ENCODE measurements around the gene CPSF3. TPM values are rescaled to one million over a fixed set of nuclear protein-coding genes. Genes with fewer than 3 reads are reported as not detected.

Gene CPSF3
- total and polyA plus RNA-seq, 4 experiments from 2014 or later, result 20.9 to 33.7 (median 25.1) TPM

DNA sequence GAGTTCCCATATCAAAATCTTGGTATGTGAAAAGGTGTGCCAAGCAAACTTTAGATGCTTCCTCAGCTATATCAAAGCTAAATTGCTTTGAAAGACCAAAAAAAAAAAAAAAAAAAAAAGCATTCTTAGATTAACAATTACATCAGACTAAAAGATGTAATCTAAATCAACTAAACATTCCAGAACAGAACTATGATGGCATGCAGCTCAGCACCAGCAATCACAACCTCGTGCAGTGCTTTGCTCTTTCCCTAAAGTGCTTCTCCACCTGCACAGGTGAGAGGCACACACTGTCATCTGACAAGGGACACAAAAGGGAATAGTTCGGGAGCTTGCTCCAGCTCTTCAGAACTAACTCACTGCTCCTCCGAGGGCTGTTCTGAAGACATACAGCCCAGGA is 94.7 kb downstream of the CPSF3 start:
- CTCF ChIA-PET (ENCODE audit: partially characterized antibody), result interaction anchor here (0.9 to 1.0 kb wide), 2 partner anchors 13 to 90 kb away, joined by 3 read pairs; no protein-coding TSS in a partner anchor
- no peak overlapping the region for H3K27ac Mint-ChIP-seq
- DNase-seq, result no peak
- H3K4me3 Mint-ChIP-seq, result no peak overlapping the region
- no peaks in the 10 kb centered on the region for H3K4me1 ChIP-seq (ENCODE audit: insufficient read depth, low read length)
- peaks cover 33% of the 10 kb centered on the region for H3K36me3 ChIP-seq (ENCODE audit: insufficient read depth, low read length)
- H3K27me3 ChIP-seq (ENCODE audit: insufficient read depth, low read length), result no peaks in the 10 kb centered on the region
- peaks cover 58 to 61% of the 10 kb centered on the region in 2 donors for H3K36me3 Mint-ChIP-seq
- H3K9me3 ChIP-seq (ENCODE audit: control insufficient read depth in 1 of 2, low read length in 2 of 2), result no peaks in the 10 kb centered on the region
- intact Hi-C loops (cut with micrococcal nuclease), result no loop called here
- peaks cover 0 to 2% (median 0%) of the 10 kb centered on the region in 8 donors for H3K9me3 Mint-ChIP-seq
- POLR2A ChIA-PET (ENCODE audit: partially characterized antibody), result interaction anchor here (1.7 kb wide), 1 partner anchor 37 kb away, joined by 3 read pairs; the partner anchor contains the start of gene ADAM17
- no peaks in the 10 kb centered on the region for H3K27me3 Mint-ChIP-seq
- no peak overlapping the region for H3K27ac ChIP-seq (ENCODE audit: low read depth, low read length)
- H3K4me1 Mint-ChIP-seq, result peaks cover 0 to 1% (median 0%) of the 10 kb centered on the region in 4 donors
- no peak overlapping the region for H3K4me3 ChIP-seq (ENCODE audit: low read length in 2 of 2)

DNA sequence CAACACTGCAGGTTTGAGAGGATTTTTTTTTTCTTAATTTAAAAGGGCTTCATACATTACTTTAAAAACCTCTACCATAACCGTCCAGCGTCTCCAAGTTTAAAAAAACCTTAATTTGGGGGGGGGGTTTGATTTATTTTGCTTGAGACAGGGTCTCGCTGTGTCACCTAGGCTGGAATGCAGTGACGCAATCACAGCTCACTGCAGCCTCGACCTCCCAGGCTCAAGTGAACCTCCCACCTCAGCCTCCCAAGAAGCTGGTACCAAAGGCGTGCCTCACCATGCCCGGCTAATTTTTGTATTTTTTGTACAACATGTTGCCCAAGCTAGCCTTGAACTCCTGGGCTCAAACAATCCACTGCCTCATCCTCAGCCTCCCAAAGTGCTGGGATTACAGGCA is 95.3 kb downstream of the CPSF3 start:
- no peak overlapping the region for H3K4me3 ChIP-seq (ENCODE audit: low read length in 2 of 2)
- H3K9me3 Mint-ChIP-seq, result peaks cover 0 to 2% (median 0%) of the 10 kb centered on the region in 8 donors
- H3K36me3 Mint-ChIP-seq, result peaks cover 59 to 62% of the 10 kb centered on the region in 2 donors
- ChIA-PET POLR2A (ENCODE audit: partially characterized antibody) (interaction anchor here (1.7 kb wide), 1 partner anchor 36 kb away, joined by 3 read pairs; the partner anchor contains the start of gene ADAM17), CTCF (ENCODE audit: partially characterized antibody) (interaction anchor here (1.0 kb wide), 1 partner anchor 90 kb away, joined by 3 read pairs; no protein-coding TSS in a partner anchor)
- H3K36me3 ChIP-seq (ENCODE audit: insufficient read depth, low read length), result peaks cover 30% of the 10 kb centered on the region
- no peak overlapping the region for H3K4me3 Mint-ChIP-seq
- no peak overlapping the region for H3K27ac Mint-ChIP-seq
- no peak for DNase-seq
- no peaks in the 10 kb centered on the region for H3K27me3 ChIP-seq (ENCODE audit: insufficient read depth, low read length)
- H3K9me3 ChIP-seq (ENCODE audit: control insufficient read depth in 1 of 2, low read length in 2 of 2), result no peaks in the 10 kb centered on the region
- no peaks in the 10 kb centered on the region for H3K4me1 ChIP-seq (ENCODE audit: insufficient read depth, low read length)
- H3K27ac ChIP-seq (ENCODE audit: low read depth, low read length), result no peak overlapping the region
- H3K27me3 Mint-ChIP-seq, result no peaks in the 10 kb centered on the region
- H3K4me1 Mint-ChIP-seq, result peaks cover 0 to 1% (median 0%) of the 10 kb centered on the region in 4 donors
- intact Hi-C loops (cut with micrococcal nuclease), result no loop called here

DNA sequence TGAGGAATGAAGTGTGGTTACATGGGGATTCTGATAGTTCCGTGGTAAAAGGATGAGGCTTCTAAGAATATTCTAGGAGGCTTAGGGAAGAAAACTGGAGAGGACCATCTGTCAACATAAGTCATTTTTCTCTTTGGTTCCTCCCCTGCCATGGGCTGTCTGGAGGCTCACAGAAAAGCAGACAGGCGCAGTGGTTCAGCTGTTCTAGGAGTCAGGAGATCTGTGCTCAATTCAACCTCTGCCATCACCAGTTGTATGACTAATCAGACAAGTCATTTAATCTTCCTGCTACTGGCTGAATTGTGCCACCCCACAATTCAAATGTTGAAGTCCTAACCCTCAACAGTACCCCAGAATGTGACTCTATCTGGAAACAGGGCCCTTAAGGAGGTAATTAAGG is 95.8 kb downstream of the CPSF3 start:
- H3K27ac ChIP-seq (ENCODE audit: low read depth, low read length), result no peak overlapping the region
- intact Hi-C loops (cut with micrococcal nuclease), result no loop called here
- Mint-ChIP-seq H3K36me3 (peaks cover 59 to 60% of the 10 kb centered on the region in 2 donors), H3K4me3 (no peak overlapping the region), H3K27me3 (no peaks in the 10 kb centered on the region), H3K27ac (peak overlapping the region in 2 of 7 donors; percentile 36 to 76), H3K9me3 (peaks cover 0 to 2% (median 0%) of the 10 kb centered on the region in 8 donors), H3K4me1 (peaks cover 0 to 1% (median 0%) of the 10 kb centered on the region in 4 donors)
- no peak for DNase-seq
- peaks cover 32% of the 10 kb centered on the region for H3K36me3 ChIP-seq (ENCODE audit: insufficient read depth, low read length)
- CTCF ChIA-PET (ENCODE audit: partially characterized antibody), result interaction anchor here (1.1 kb wide), 1 partner anchor 46 kb away, joined by 3 read pairs; no protein-coding TSS in a partner anchor
- H3K27me3 ChIP-seq (ENCODE audit: insufficient read depth, low read length), result no peaks in the 10 kb centered on the region
- no peaks in the 10 kb centered on the region for H3K4me1 ChIP-seq (ENCODE audit: insufficient read depth, low read length)
- H3K9me3 ChIP-seq (ENCODE audit: control insufficient read depth in 1 of 2, low read length in 2 of 2), result no peaks in the 10 kb centered on the region
- H3K4me3 ChIP-seq (ENCODE audit: low read length in 2 of 2), result no peak overlapping the region
- POLR2A ChIA-PET (ENCODE audit: partially characterized antibody), result no interaction called here

Other genes with a start within 250 kb of the CPSF3 start
- not detected for gene ASAP2, start 216.8 kb upstream of the CPSF3 start, total RNA-seq
- not detected for gene ASAP2, start 216.8 kb upstream of the CPSF3 start, polyA plus RNA-seq
- 10 to 100 TPM; 55.1 to 55.8 TPM for gene ITGB1BP1, start 126 bp upstream of the CPSF3 start, total RNA-seq
- gene ITGB1BP1, start 126 bp upstream of the CPSF3 start, polyA plus RNA-seq, result 100 to 1,000 TPM; 124 to 161 TPM
- 10 to 100 TPM; 52.5 to 58.1 TPM for gene IAH1, start 50.9 kb downstream of the CPSF3 start, total RNA-seq
- gene IAH1, start 50.9 kb downstream of the CPSF3 start, polyA plus RNA-seq, result 10 to 100 TPM; 85.8 to 98.4 TPM
- gene ADAM17, start 132.2 kb downstream of the CPSF3 start, total RNA-seq, result 10 to 100 TPM; 32.7 to 35.6 TPM
- 10 to 100 TPM in 1 of 2 donors, 1 to 10 TPM in 1; 8.1 to 13.7 TPM for gene ADAM17, start 132.2 kb downstream of the CPSF3 start, polyA plus RNA-seq
- 100 to 1,000 TPM; 124 TPM for gene YWHAQ, start 207.3 kb downstream of the CPSF3 start, total RNA-seq
- gene YWHAQ, start 207.3 kb downstream of the CPSF3 start, polyA plus RNA-seq, result 100 to 1,000 TPM; 315 to 504 TPM